GM08714 (cell line): ENCODE measurements around the gene CARMIL1.

Experiments used
- H3K4me3 ChIP-seq: fragments of 200-500 bp; sonication (Bioruptor generic); 2 replicates; pipeline ENCODE4 v1.5.1; 2014; ENCODE audit warnings: mild to moderate bottlenecking, low read length, inconsistent platforms
- ZNF274 ChIP-seq: IDR thresholded peaks from 2 replicates; pipeline ENCODE4 v1.6.1; 2012; ENCODE audit warnings: mild to moderate bottlenecking, low read depth, low read length

CARMIL1 gene

GRCh38 chr6:25620391-25620790 lies 341.2 kb downstream of the CARMIL1 start:
- H3K4me3 ChIP-seq: no peak overlapping the region
- TF ChIP-seq ZNF274: no peak

- no peak for TF ChIP-seq ZNF274
- no peak overlapping the region for H3K4me3 ChIP-seq
These were observed 343.9 kb downstream of the CARMIL1 start for GRCh38 chr6:25623065-25623464.

- H3K4me3 ChIP-seq: no peak overlapping the region
- no peak for TF ChIP-seq ZNF274
These were observed 344.7 kb downstream of the CARMIL1 start for GRCh38 chr6:25623879-25624278.

GRCh38 chr6:25627001-25627400 lies 347.8 kb downstream of the CARMIL1 start:
- TF ChIP-seq ZNF274: no peak
- no peak overlapping the region for H3K4me3 ChIP-seq

GRCh38 chr6:25628471-25629197 lies 349.5 kb downstream of the CARMIL1 start:
- no peak overlapping the region for H3K4me3 ChIP-seq
- no peak for TF ChIP-seq ZNF274

GRCh38 chr6:25629198-25629576 lies 350.0 kb downstream of the CARMIL1 start:
- no peak for TF ChIP-seq ZNF274
- no peak overlapping the region for H3K4me3 ChIP-seq

- no peak overlapping the region for H3K4me3 ChIP-seq
- no peak for TF ChIP-seq ZNF274
These were observed 351.5 kb downstream of the CARMIL1 start for GRCh38 chr6:25630508-25631278.

GRCh38 chr6:25635886-25636317 lies 356.7 kb downstream of the CARMIL1 start:
- no peak overlapping the region for H3K4me3 ChIP-seq
- TF ChIP-seq ZNF274: no peak

GRCh38 chr6:25637211-25637610 lies 358.0 kb downstream of the CARMIL1 start:
- H3K4me3 ChIP-seq: no peak overlapping the region
- no peak for TF ChIP-seq ZNF274

- TF ChIP-seq ZNF274: no peak
- no peak overlapping the region for H3K4me3 ChIP-seq
These were observed 358.8 kb downstream of the CARMIL1 start for GRCh38 chr6:25637960-25638434.

- H3K4me3 ChIP-seq: no peak overlapping the region
- no peak for TF ChIP-seq ZNF274
These were observed 360.5 kb downstream of the CARMIL1 start for GRCh38 chr6:25639653-25640052.

GRCh38 chr6:25640446-25640845 lies 361.3 kb downstream of the CARMIL1 start:
- no peak overlapping the region for H3K4me3 ChIP-seq
- TF ChIP-seq ZNF274: no peak

GRCh38 chr6:25640891-25641290 lies 361.7 kb downstream of the CARMIL1 start:
- TF ChIP-seq ZNF274: no peak

GRCh38 chr6:25641377-25641776 lies 362.2 kb downstream of the CARMIL1 start:
- no peak overlapping the region for H3K4me3 ChIP-seq
- TF ChIP-seq ZNF274: no peak

More at GRCh38 chr6:25640891-25641290, 361.7 kb downstream of the CARMIL1 start:
- no peak overlapping the region for H3K4me3 ChIP-seq

- H3K4me3 ChIP-seq: no peak overlapping the region
- TF ChIP-seq ZNF274: no peak
These were observed 362.9 kb downstream of the CARMIL1 start for GRCh38 chr6:25641940-25642666.
